Astrocyte (in vitro differentiated cells and primary cell): ENCODE results near the gene ITGA3. TPM values are rescaled to one million over a fixed set of nuclear protein-coding genes. Genes with fewer than 3 reads are reported as not detected.

Source experiments
- DNase-seq: peaks from one replicate; pipeline ENCODE4 v3.0.0-alpha.2; 2010; ENCODE audit warnings: low read depth
- FAIRE-seq: peaks from 2 replicates; lab custom pipeline; 2011; peaks lifted over from hg19 to GRCh38; lab: Jason Lieb, UNC
- H2AFZ ChIP-seq: 2 replicates; pipeline ENCODE4 v1.6.0; 2012; ENCODE audit warnings: low read depth, low read length, inconsistent platforms
- H3K27ac ChIP-seq: 2 replicates; pipeline ENCODE4 v1.5.1; 2011; ENCODE audit warnings: low read depth, low read length, inconsistent platforms
- H3K27me3 ChIP-seq: 2 replicates; pipeline ENCODE4 v1.6.0; 2011; ENCODE audit warnings: low read length, inconsistent platforms; ENCODE audit not compliant: insufficient read depth
- H3K36me3 ChIP-seq: 2 replicates; pipeline ENCODE4 v1.5.1; 2011; ENCODE audit warnings: low read length, inconsistent platforms; ENCODE audit not compliant: insufficient read depth
- H3K4me1 ChIP-seq: 2 replicates; pipeline ENCODE4 v1.5.1; 2011; ENCODE audit warnings: low read length, inconsistent platforms; ENCODE audit not compliant: insufficient read depth
- H3K4me2 ChIP-seq: 2 replicates; pipeline ENCODE4 v1.6.0; 2012; ENCODE audit warnings: low read length, inconsistent platforms
- H3K4me3 ChIP-seq: 2 replicates; pipeline ENCODE4 v1.5.1; 2011; ENCODE audit warnings: low read depth, mild to moderate bottlenecking, low read length, inconsistent platforms; ENCODE audit not compliant: insufficient read depth
- H3K79me2 ChIP-seq: 2 replicates; pipeline ENCODE4 v1.6.0; 2012; ENCODE audit warnings: mild to moderate bottlenecking, low read length, inconsistent platforms; ENCODE audit not compliant: insufficient read depth
- H3K9ac ChIP-seq: 2 replicates; pipeline ENCODE4 v1.6.0; 2012; ENCODE audit warnings: mild to moderate bottlenecking, low read length, inconsistent platforms
- H3K9me3 ChIP-seq: 2 replicates; pipeline ENCODE4 v1.5.1; 2012; ENCODE audit warnings: low read depth, mild to moderate bottlenecking, low read length, inconsistent platforms; ENCODE audit not compliant: insufficient read depth
- H4K20me1 ChIP-seq: 2 replicates; pipeline ENCODE4 v1.6.0; 2012; ENCODE audit warnings: low read length, inconsistent platforms; ENCODE audit not compliant: insufficient read depth
- H3K27ac Mint-ChIP-seq: one replicate; pipeline ENCODE4 v1.8.0; 2021; ENCODE audit warnings: mild to moderate bottlenecking, mixed read lengths; ENCODE audit not compliant: unreplicated experiment
- H3K27me3 Mint-ChIP-seq: one replicate; pipeline ENCODE4 v1.8.0; 2021; ENCODE audit warnings: low read depth, mixed read lengths; ENCODE audit not compliant: unreplicated experiment
- H3K36me3 Mint-ChIP-seq: one replicate; pipeline ENCODE4 v1.8.0; 2021; ENCODE audit warnings: low read depth, mixed read lengths; ENCODE audit not compliant: unreplicated experiment
- H3K4me1 Mint-ChIP-seq: one replicate; pipeline ENCODE4 v1.8.0; 2021; ENCODE audit warnings: low read depth, mixed read lengths; ENCODE audit not compliant: unreplicated experiment
- H3K4me3 Mint-ChIP-seq: one replicate; pipeline ENCODE4 v1.8.0; 2021; ENCODE audit warnings: mild to moderate bottlenecking, moderate library complexity, mixed read lengths; ENCODE audit not compliant: unreplicated experiment
- H3K9me3 Mint-ChIP-seq: one replicate; pipeline ENCODE4 v1.8.0; 2021; ENCODE audit warnings: mild to moderate bottlenecking, mixed read lengths; ENCODE audit not compliant: unreplicated experiment
- EZH2 ChIP-seq: IDR thresholded peaks from 2 replicates; pipeline ENCODE4 v1.6.1; 2012; ENCODE audit warnings: mild to moderate bottlenecking, low read length, inconsistent platforms; ENCODE audit not compliant: insufficient read depth
- total RNA-seq: library from RNA; stranded (reverse); gene quantifications from 2 replicates; pipeline ENCODE4 v1.2.1, GENCODE V29; 2021
- TF ChIP-seq, protein P1 (sequence below): IDR thresholded peaks from 2 replicates; pipeline ENCODE4 v1.5.1; 2011; ENCODE audit warnings: low read depth, mild to moderate bottlenecking, inconsistent platforms, low read length, moderate library complexity; ENCODE audit not compliant: insufficient read depth

The ITGA3 gene
- total RNA-seq, 1 donor from 2014 or later: 319 TPM

DNA sequence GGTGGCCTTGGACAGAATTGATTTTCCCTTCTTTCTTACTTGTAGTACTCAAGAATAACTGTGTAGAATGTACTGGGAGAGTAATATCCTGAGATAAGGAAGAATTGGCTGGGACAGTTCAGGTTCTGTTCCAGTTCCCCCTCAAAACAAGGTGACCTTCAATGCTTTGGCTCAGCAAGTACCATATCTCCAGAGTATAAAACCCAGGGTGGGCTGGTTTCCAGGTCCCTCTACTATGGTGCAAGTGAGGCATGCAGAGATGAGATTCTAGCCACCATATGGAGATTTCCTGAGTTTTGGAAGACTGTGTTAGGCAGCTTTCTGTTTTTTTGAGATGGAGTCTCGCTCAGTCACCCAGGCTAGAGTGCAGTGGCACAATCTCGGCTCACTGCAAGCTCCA, 42.8 kb upstream of the ITGA3 start:
- H3K9me3 Mint-ChIP-seq: peaks cover 29% of the 10 kb centered on the region
- H3K4me3 ChIP-seq: no peak overlapping the region
- peaks cover 34% of the 10 kb centered on the region for H3K27me3 Mint-ChIP-seq
- H3K36me3 ChIP-seq: no peaks in the 10 kb centered on the region
- peaks cover 8% of the 10 kb centered on the region for H3K27me3 ChIP-seq
- H3K79me2 ChIP-seq: no peaks in the 10 kb centered on the region
- H3K27ac ChIP-seq: no peak overlapping the region
- no peak for FAIRE-seq
- no peak overlapping the region for H3K9ac ChIP-seq
- H3K4me1 ChIP-seq: no peaks in the 10 kb centered on the region
- no peak overlapping the region for H3K4me3 Mint-ChIP-seq
- H3K27ac Mint-ChIP-seq: no peak overlapping the region
- H2AFZ ChIP-seq: no peak overlapping the region
- H4K20me1 ChIP-seq: no peaks in the 10 kb centered on the region
- no peak for TF ChIP-seq EZH2
- TF ChIP-seq, protein P1, sequence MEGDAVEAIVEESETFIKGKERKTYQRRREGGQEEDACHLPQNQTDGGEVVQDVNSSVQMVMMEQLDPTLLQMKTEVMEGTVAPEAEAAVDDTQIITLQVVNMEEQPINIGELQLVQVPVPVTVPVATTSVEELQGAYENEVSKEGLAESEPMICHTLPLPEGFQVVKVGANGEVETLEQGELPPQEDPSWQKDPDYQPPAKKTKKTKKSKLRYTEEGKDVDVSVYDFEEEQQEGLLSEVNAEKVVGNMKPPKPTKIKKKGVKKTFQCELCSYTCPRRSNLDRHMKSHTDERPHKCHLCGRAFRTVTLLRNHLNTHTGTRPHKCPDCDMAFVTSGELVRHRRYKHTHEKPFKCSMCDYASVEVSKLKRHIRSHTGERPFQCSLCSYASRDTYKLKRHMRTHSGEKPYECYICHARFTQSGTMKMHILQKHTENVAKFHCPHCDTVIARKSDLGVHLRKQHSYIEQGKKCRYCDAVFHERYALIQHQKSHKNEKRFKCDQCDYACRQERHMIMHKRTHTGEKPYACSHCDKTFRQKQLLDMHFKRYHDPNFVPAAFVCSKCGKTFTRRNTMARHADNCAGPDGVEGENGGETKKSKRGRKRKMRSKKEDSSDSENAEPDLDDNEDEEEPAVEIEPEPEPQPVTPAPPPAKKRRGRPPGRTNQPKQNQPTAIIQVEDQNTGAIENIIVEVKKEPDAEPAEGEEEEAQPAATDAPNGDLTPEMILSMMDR: no peak
- no peak overlapping the region for H3K4me2 ChIP-seq
- peaks cover 16% of the 10 kb centered on the region for H3K9me3 ChIP-seq
- peaks cover 1% of the 10 kb centered on the region for H3K36me3 Mint-ChIP-seq
- DNase-seq: no peak
- no peaks in the 10 kb centered on the region for H3K4me1 Mint-ChIP-seq

DNA sequence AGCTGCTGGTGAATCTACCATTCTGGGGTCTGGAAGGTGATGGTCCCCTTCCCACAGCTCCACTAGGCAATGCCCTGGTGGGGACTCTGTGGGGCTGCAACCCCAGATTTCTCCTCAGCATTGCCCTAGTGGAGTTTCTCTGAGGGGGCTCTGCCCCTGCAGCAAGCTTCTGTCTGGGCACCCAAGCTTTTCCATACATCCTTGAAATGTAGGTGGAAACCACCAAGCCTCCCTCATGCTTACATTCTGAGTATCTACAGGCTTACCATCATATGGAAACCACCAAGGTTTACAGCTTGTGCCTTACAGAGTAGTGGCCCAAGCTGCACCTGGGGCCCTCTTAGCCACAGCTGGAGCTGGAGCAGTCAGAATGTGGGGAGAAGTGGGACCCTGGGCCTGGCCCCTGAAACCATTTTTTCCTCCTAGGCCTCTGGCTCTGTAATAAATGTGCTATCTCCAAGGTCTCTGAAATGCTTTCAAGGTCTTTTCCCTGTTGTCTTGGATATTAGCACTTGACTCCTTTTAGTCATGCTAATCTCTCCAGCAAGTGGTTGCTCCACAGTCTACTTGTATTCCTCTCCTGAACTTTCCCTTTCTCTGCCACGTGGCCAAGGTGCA, 41.3 kb upstream of the ITGA3 start:
- Mint-ChIP-seq H3K9me3 (peaks cover 29% of the 10 kb centered on the region), H3K4me3 (no peak overlapping the region), H3K27ac (no peak overlapping the region), H3K4me1 (no peaks in the 10 kb centered on the region), H3K36me3 (peaks cover 1% of the 10 kb centered on the region), H3K27me3 (peaks cover 24% of the 10 kb centered on the region)
- Histone ChIP-seq H2AFZ (no peak overlapping the region), H4K20me1 (no peaks in the 10 kb centered on the region), H3K4me3 (no peak overlapping the region), H3K9ac (no peak overlapping the region), H3K36me3 (no peaks in the 10 kb centered on the region), H3K4me2 (no peak overlapping the region), H3K79me2 (no peaks in the 10 kb centered on the region), H3K27ac (no peak overlapping the region), H3K4me1 (no peaks in the 10 kb centered on the region), H3K27me3 (no peaks in the 10 kb centered on the region), H3K9me3 (peaks cover 16% of the 10 kb centered on the region)
- TF ChIP-seq, protein P1: no peak
- no peak for TF ChIP-seq EZH2
- FAIRE-seq (no peak), DNase-seq (no peak)

DNA sequence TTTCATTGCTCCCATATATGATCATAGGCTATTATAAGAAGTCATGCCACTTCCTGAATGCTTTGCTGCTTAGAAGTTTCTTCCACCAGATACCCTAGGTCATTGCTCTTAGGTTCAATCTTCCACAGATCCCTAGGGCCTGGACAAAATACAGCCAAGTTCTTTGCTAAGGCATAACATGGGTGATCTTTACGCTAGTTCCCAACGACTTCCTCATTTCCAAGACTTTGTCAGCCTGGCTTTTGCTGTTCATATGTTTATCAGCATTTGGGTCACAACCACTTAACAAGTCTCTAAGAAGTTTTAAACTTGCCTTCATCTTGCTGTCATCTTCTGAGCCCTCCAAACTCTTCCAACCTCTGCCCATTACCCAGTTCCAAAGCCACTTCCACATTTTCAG, 40.8 kb upstream of the ITGA3 start:
- Mint-ChIP-seq H3K4me1 (no peaks in the 10 kb centered on the region), H3K27ac (no peak overlapping the region), H3K4me3 (no peak overlapping the region), H3K36me3 (peaks cover 1% of the 10 kb centered on the region), H3K27me3 (peaks cover 20% of the 10 kb centered on the region), H3K9me3 (peaks cover 29% of the 10 kb centered on the region)
- no peak for FAIRE-seq
- Histone ChIP-seq H3K79me2 (no peaks in the 10 kb centered on the region), H3K9ac (no peak overlapping the region), H3K27ac (no peak overlapping the region), H4K20me1 (no peaks in the 10 kb centered on the region), H3K36me3 (no peaks in the 10 kb centered on the region), H3K27me3 (no peaks in the 10 kb centered on the region), H3K4me1 (no peaks in the 10 kb centered on the region), H3K9me3 (peaks cover 16% of the 10 kb centered on the region), H3K4me2 (no peak overlapping the region), H2AFZ (no peak overlapping the region), H3K4me3 (no peak overlapping the region)
- no peak for TF ChIP-seq EZH2
- TF ChIP-seq, protein P1: no peak
- no peak for DNase-seq
